ENCODE data around the gene STMN3.
"Not testable (repeated sequence)": the region's sequence is repeated elsewhere in the genome, so short reads cannot be mapped to it uniquely, and the experiment has no call there.

The STMN3 gene

GRCh38 chr20:63630956-63631355 is 22.3 kb downstream of the STMN3 start:
- DNase-seq, result not testable (repeated sequence)

GRCh38 chr20:63628246-63628975 is 24.8 kb downstream of the STMN3 start:
- no peak for DNase-seq

- DNase-seq, result no peak
Observed at GRCh38 chr20:63627751-63628245, 25.4 kb downstream of the STMN3 start.

- peak; percentile 90 for DNase-seq
Observed at GRCh38 chr20:63627129-63627750, 26.0 kb downstream of the STMN3 start.

GRCh38 chr20:63626424-63627128 is 26.6 kb downstream of the STMN3 start, which contains the start of gene GMEB2:
GMEB2 (minus strand) TSS chr20:63627101; CDS start chr20:63619397, 7,704 bp downstream.
- no peak for DNase-seq

- no peak for DNase-seq
Observed at GRCh38 chr20:63625771-63626423, 27.3 kb downstream of the STMN3 start.

GRCh38 chr20:63624486-63624885 is 28.7 kb downstream of the STMN3 start:
- no peak for DNase-seq

- no peak for DNase-seq
Observed at GRCh38 chr20:63622732-63623131, 30.5 kb downstream of the STMN3 start.

- DNase-seq, result no peak
Observed at GRCh38 chr20:63622096-63622495, 31.1 kb downstream of the STMN3 start.

- no peak for DNase-seq
Observed at GRCh38 chr20:63620991-63621390, 32.2 kb downstream of the STMN3 start.

GRCh38 chr20:63619505-63619904 is 33.7 kb downstream of the STMN3 start:
- no peak for DNase-seq

- no peak for DNase-seq
Observed at GRCh38 chr20:63619086-63619485, 34.1 kb downstream of the STMN3 start.

- no peak for DNase-seq
Observed at GRCh38 chr20:63618291-63618980, 34.8 kb downstream of the STMN3 start.

- no peak for DNase-seq
Observed at GRCh38 chr20:63617876-63618265, 35.4 kb downstream of the STMN3 start.

GRCh38 chr20:63617092-63617875 is 35.9 kb downstream of the STMN3 start:
- no peak for DNase-seq

- DNase-seq, result not testable (repeated sequence)
Observed at GRCh38 chr20:63613863-63614594, 39.2 kb downstream of the STMN3 start.

GRCh38 chr20:63612276-63612931 is 40.8 kb downstream of the STMN3 start:
- no peak for DNase-seq

GRCh38 chr20:63611646-63612045 is 41.6 kb downstream of the STMN3 start:
- DNase-seq, result no peak

GRCh38 chr20:63610581-63611435 is 42.4 kb downstream of the STMN3 start:
- DNase-seq, result no peak
